Activated naive CD4-positive, alpha-beta T cell treated with anti-CD3 and anti-CD28 coated beads for 36 hours (primary cell): Measurements from ENCODE around the gene DHX9. TPM values are rescaled to one million over a fixed set of nuclear protein-coding genes. Genes with fewer than 3 reads are reported as not detected.

Experiments
- CTCF ChIA-PET: fragments of 350-600 bp; sonication (Branson Sonifier 250); formaldehyde crosslinking; loops from one replicate; lab custom pipeline; 2021; ENCODE audit warnings: antibody characterized with exemption; lab: Charles Lee
- DNase-seq: peaks from one replicate; pipeline ENCODE4 v3.0.0-alpha.2; 2020
- H3K27ac Mint-ChIP-seq: one replicate; pipeline ENCODE4 v1.8.0; 2021; ENCODE audit warnings: mild to moderate bottlenecking, mixed read lengths
- H3K27me3 Mint-ChIP-seq: one replicate; pipeline ENCODE4 v1.8.0; 2021; ENCODE audit warnings: low read depth, mixed read lengths
- H3K36me3 Mint-ChIP-seq: one replicate; pipeline ENCODE4 v1.8.0; 2021; ENCODE audit warnings: low read depth, mixed read lengths
- H3K4me1 Mint-ChIP-seq: one replicate; pipeline ENCODE4 v1.8.0; 2021; ENCODE audit warnings: low read depth, mixed read lengths
- H3K4me3 Mint-ChIP-seq: one replicate; pipeline ENCODE4 v1.8.0; 2021; ENCODE audit warnings: mild to moderate bottlenecking, moderate library complexity, mixed read lengths
- H3K9me3 Mint-ChIP-seq: one replicate; pipeline ENCODE4 v1.8.0; 2021; ENCODE audit warnings: mixed read lengths
- intact Hi-C: fragments of 100-400 bp; cut with micrococcal nuclease; formaldehyde crosslinking; loops from one replicate; pipeline ENCODE4 v1.15.1; 2023
- total RNA-seq, 2 experiments: library from RNA; stranded (reverse); gene quantifications; one replicate each; pipeline ENCODE4 v1.2.3, GENCODE V29; 2021

DHX9 gene
- total RNA-seq, 2 experiments from 2014 or later = 194 TPM

DNA sequence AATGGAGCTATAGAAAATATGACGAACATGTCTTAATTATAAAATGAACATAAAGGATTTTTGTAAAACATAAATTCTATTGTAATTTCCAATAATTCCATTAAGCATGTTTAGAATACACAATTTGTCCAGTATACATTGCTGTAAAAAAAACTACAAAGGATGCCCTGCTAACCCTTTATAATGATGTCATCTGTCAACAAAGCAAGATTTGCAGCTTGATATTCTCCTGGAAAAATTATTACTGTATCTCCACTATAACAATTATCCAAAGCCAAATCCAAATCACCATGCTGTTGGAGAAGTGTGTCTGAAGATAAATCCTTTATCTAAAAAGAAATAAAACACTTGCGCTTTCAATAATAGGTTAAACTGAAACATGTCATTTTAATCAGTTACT, 66.2 kb downstream of the DHX9 start:
- no peak overlapping the region for H3K4me3 Mint-ChIP-seq
- CTCF ChIA-PET = no interaction called here
- intact Hi-C loops = no loop called here

DNA sequence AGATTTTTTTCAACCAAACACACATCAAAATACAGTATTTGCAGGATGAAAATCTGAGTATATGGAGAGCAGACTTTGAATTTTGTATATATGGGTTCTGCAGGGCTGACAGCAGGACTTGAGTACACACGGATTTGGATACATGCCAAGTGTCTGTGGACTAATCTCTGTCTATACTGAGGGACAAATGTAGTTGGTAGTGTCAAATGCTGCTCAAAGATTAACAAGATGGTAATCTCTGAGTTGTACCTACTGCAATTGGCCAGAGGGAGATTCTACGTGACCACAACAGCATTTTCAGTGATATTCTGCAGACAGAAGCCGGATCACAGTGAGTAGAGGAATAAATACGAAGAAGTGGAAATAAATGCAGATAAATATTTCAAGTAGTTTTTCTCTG, 70.4 kb downstream of the DHX9 start:
- H3K27me3 Mint-ChIP-seq = peaks cover 5% of the 10 kb centered on the region
- CTCF ChIA-PET = interaction anchor here (1.3 kb wide), 1 partner anchor 18 kb away, joined by 4 read pairs; no protein-coding TSS in a partner anchor
- intact Hi-C loops = no loop called here
- H3K9me3 Mint-ChIP-seq = peaks cover 4% of the 10 kb centered on the region
- H3K27ac Mint-ChIP-seq = no peak overlapping the region
- DNase-seq = no peak
- H3K36me3 Mint-ChIP-seq = peaks cover 2% of the 10 kb centered on the region
- no peak overlapping the region for H3K4me3 Mint-ChIP-seq
- no peaks in the 10 kb centered on the region for H3K4me1 Mint-ChIP-seq

More for the DNA sequence above, 66.2 kb downstream of the DHX9 start:
- Mint-ChIP-seq H3K27ac (no peak overlapping the region), H3K36me3 (no peaks in the 10 kb centered on the region), H3K9me3 (no peaks in the 10 kb centered on the region), H3K27me3 (no peaks in the 10 kb centered on the region), H3K4me1 (no peaks in the 10 kb centered on the region)
- no peak for DNase-seq

DNA sequence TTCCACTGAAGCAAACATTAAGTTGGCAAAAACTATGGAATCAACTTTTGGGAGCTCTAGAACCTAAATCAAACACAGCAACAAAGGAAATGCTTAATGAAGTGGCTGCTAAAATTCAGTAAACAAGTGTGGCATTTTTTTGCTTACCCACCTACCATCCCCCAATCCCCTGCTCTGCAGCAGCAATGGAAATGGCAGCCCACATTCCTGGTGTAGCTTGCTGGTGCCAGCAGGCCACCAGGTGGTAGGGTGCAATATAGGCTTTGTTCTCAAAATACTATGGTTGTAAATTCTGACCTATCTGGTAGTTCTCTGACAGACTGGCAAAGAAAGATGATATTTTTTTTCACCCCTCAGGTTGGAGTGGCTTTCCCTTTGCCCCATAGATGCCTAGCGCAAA, 71.0 kb downstream of the DHX9 start:
- Mint-ChIP-seq H3K36me3 (peaks cover 2% of the 10 kb centered on the region), H3K4me3 (no peak overlapping the region), H3K4me1 (no peaks in the 10 kb centered on the region), H3K9me3 (peaks cover 4% of the 10 kb centered on the region), H3K27me3 (peaks cover 5% of the 10 kb centered on the region), H3K27ac (no peak overlapping the region)
- CTCF ChIA-PET = interaction anchor here (0.6 to 1.3 kb wide), 3 partner anchors 17 to 540 kb away, joined by 3 to 4 read pairs (median 3); no protein-coding TSS in a partner anchor
- DNase-seq = no peak
- intact Hi-C loops = no loop called here

DNA sequence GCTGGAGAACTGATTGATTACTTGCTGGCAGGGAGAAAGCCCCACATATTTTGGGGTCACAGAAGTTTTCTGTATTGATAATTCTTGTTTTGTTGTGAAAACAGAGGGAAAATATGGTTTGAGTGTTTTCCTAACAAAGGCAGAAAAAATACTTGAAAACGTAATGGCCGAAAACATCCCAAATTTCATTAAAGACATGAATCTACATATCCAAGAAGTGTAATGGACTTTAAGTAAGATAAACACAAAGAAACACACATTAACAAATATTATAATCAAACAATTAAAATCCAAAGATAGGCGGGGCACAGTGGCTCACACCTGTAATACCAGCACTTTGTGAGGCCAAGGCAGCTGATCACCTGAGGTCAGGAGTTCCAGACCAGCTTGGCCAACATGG, 74.3 kb downstream of the DHX9 start:
- Mint-ChIP-seq H3K36me3 (peaks cover 2% of the 10 kb centered on the region), H3K4me3 (no peak overlapping the region), H3K27ac (no peak overlapping the region), H3K4me1 (no peaks in the 10 kb centered on the region), H3K9me3 (peaks cover 4% of the 10 kb centered on the region), H3K27me3 (peaks cover 11% of the 10 kb centered on the region)
- no peak for DNase-seq
- CTCF ChIA-PET = no interaction called here
- intact Hi-C loops = no loop called here

DNA sequence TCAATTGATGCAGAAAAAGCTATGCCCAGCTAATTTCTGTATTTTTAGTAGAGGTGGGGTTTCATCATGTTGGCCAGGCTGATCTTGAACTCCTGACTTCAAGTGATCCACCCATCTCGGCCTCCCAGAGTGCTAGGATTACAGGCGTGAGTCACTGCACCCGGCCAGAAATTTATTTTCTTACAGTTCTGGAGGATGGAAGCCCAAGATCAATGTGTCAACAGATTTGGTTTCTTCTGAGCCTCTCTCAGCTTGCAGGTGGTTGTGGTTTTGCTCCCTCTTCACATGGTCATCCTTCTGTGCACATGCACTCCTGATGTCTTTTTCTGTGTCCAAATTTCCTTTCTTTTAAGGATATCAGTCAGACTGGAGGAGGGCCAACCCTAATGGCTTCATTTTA, 78.2 kb downstream of the DHX9 start:
- H3K36me3 Mint-ChIP-seq = peaks cover 2% of the 10 kb centered on the region

DNA sequence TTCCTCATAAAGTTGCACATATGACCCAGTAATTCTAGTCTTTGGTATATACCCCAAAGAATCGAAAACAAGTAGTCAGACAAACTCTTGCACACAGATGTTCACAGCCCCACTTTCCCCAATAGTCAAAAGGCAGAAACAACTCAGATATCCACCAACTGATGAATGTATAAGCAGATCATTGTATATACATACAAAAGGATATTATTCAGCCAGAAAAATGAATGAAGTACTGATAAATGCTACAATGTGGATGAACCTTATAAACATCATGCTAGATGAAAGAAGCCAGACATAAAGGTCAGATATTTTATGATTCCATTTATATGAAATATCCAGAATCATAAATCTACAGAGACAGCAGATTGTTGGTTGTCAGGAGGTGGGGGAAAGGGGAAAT, 86.5 kb downstream of the DHX9 start:
- Mint-ChIP-seq H3K27ac (no peak overlapping the region), H3K9me3 (no peaks in the 10 kb centered on the region), H3K4me1 (no peaks in the 10 kb centered on the region), H3K27me3 (peaks cover 12% of the 10 kb centered on the region), H3K4me3 (no peak overlapping the region), H3K36me3 (no peaks in the 10 kb centered on the region)
- intact Hi-C loops = no loop called here
- no peak for DNase-seq
- CTCF ChIA-PET = no interaction called here

More for the DNA sequence above, 78.2 kb downstream of the DHX9 start:
- Mint-ChIP-seq H3K4me3 (no peak overlapping the region), H3K4me1 (no peaks in the 10 kb centered on the region), H3K27ac (no peak overlapping the region), H3K27me3 (peaks cover 22% of the 10 kb centered on the region), H3K9me3 (peaks cover 2% of the 10 kb centered on the region)
- intact Hi-C loops = no loop called here
- CTCF ChIA-PET = no interaction called here
- DNase-seq = no peak

DNA sequence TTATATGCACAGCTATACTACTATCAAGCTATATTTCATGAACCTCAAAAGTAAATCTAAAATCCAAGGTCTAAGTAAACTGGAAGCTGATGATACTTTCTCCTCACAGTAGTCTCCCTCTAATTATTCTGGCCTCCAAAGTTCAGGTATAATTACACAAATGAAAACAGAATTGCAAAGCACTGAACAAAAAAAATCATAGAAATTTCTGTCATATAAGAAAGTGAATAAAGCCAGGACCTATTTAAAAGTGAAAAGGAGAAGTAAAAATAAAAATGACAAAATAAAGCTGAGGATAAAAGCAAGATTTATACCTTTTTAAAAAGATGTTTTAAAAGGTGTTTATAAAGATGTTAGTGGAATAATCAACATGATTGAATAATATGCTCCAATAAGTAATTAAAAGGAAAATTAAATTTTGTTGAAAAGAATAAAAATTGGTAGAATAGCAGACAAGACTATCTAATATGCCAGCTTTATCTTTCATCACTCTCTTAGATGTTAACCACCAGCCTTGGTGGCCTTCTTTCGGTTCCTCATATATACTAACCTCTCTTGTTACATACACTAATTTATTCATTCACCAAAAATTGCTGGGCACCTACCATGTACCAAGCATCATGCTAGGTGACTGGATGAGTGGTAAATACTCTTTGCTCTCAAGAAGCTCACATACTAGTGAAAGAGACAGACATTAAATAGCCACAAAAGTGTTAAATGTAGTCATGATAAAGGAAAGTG, 88.7 kb downstream of the DHX9 start:
- peaks cover 12% of the 10 kb centered on the region for H3K27me3 Mint-ChIP-seq
- H3K4me1 Mint-ChIP-seq = no peaks in the 10 kb centered on the region
- no peak for DNase-seq
- CTCF ChIA-PET = interaction anchor here (1.0 kb wide), 1 partner anchor 18 kb away, joined by 4 read pairs; no protein-coding TSS in a partner anchor
- no peak overlapping the region for H3K27ac Mint-ChIP-seq
- H3K36me3 Mint-ChIP-seq = no peaks in the 10 kb centered on the region
- H3K9me3 Mint-ChIP-seq = no peaks in the 10 kb centered on the region
- intact Hi-C loops = no loop called here
- H3K4me3 Mint-ChIP-seq = no peak overlapping the region

DNA sequence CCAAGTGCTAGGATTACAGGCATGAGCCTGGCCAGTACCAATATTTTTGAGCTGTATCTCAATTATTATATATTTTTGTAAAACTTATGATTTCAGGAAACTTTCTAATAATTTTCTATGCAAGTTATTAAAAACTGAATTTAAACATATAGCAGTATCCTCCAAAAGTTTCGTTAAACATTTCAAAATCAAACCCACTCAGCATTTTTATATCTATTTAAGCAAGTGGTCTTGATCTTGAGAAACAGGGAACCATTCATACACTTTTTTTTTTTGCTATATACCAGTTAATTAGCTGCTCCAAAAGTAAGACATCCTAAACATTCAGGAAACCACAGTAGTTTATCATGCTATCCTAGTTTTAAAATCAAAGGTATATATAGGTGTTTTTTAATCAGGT, 91.8 kb downstream of the DHX9 start:
- H3K9me3 Mint-ChIP-seq = peaks cover 12% of the 10 kb centered on the region
- no peak overlapping the region for H3K27ac Mint-ChIP-seq
- no peak for DNase-seq
- intact Hi-C loops = no loop called here
- H3K4me1 Mint-ChIP-seq = no peaks in the 10 kb centered on the region
- CTCF ChIA-PET = interaction anchor here (0.7 kb wide), 1 partner anchor 370 kb away, joined by 3 read pairs; no protein-coding TSS in a partner anchor
- no peaks in the 10 kb centered on the region for H3K36me3 Mint-ChIP-seq
- H3K4me3 Mint-ChIP-seq = no peak overlapping the region
- H3K27me3 Mint-ChIP-seq = peaks cover 7% of the 10 kb centered on the region

DNA sequence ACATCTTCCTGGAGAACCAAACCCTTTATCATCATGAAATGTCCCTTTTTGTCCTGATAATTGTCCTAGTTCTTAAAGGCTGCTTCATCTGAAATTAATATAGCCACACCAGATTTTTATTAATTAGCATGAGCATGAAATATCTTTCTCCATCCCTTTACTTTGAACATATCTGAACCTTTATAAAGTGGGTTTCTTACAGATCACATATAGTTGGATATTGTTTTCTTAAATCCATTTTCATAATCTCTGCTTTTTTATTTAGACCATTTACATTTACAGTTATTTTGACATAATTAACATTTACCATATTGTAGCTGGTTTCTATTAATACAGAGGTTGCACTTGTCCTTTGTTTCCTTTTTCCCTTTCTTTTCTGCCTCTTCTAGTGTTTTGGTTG, 96.6 kb downstream of the DHX9 start:
- H3K4me1 Mint-ChIP-seq = no peaks in the 10 kb centered on the region
- CTCF ChIA-PET = no interaction called here

More for the DNA sequence above, 96.6 kb downstream of the DHX9 start:
- intact Hi-C loops = no loop called here
- H3K4me3 Mint-ChIP-seq = no peak overlapping the region
- DNase-seq = no peak
- H3K36me3 Mint-ChIP-seq = no peaks in the 10 kb centered on the region
- peaks cover 16% of the 10 kb centered on the region for H3K9me3 Mint-ChIP-seq
- H3K27ac Mint-ChIP-seq = no peak overlapping the region
- peaks cover 23% of the 10 kb centered on the region for H3K27me3 Mint-ChIP-seq

Other genes starting within 250 kb of the DHX9 start
- gene RGS16, start 235.0 kb upstream of the DHX9 start, total RNA-seq = 10 to 100 TPM; 35.3 to 37.3 TPM
- not detected for gene RGS8, start 154.8 kb upstream of the DHX9 start, total RNA-seq
- 1 to 10 TPM; 4.6 to 5.9 TPM for gene NPL, start 49.6 kb upstream of the DHX9 start, total RNA-seq
- gene SHCBP1L, start 113.8 kb downstream of the DHX9 start, total RNA-seq = not detected
- gene LAMC1, start 184.1 kb downstream of the DHX9 start, total RNA-seq = under 1 TPM in 1 of 2 experiments, not detected in 1; 0.10 TPM